Neural cell (in vitro differentiated cells): Measurements from ENCODE around the gene REC8. TPM values are rescaled to one million over a fixed set of nuclear protein-coding genes. Genes with fewer than 3 reads are reported as not detected.

Experiments used
- H2AFZ ChIP-seq: fragments of 200-600, 300-800 bp; sonication (generic), shearing (Covaris generic); 2 replicates; pipeline ENCODE4 v1.6.0; 2014; ENCODE audit warnings: low read depth, mild to moderate bottlenecking, antibody characterized with exemption, low read length, moderate library complexity
- H3F3A ChIP-seq: fragments of 200-600 bp; shearing (Covaris generic); 2 replicates; pipeline ENCODE4 v1.6.1; 2016; ENCODE audit warnings: mild to moderate bottlenecking, moderate library complexity, mixed read lengths, antibody characterized with exemption, low read length; ENCODE audit not compliant: insufficient read depth, poor library complexity, severe bottlenecking
- H3K27ac ChIP-seq: fragments of 200-600, 300-800 bp; sonication (generic), shearing (Covaris generic); 2 replicates; pipeline ENCODE4 v1.5.1; 2014; ENCODE audit warnings: mild to moderate bottlenecking, low read length, moderate library complexity
- H3K27me3 ChIP-seq: fragments of 300-800, 200-600 bp; sonication (generic), shearing (Covaris generic); 2 replicates; pipeline ENCODE4 v1.6.0; 2014; ENCODE audit warnings: mild to moderate bottlenecking, low read depth, low read length, moderate library complexity; ENCODE audit not compliant: insufficient read depth
- H3K36me3 ChIP-seq: fragments of 300-800, 200-600 bp; sonication (generic), shearing (Covaris generic); 2 replicates; pipeline ENCODE4 v1.5.1; 2014; ENCODE audit warnings: mild to moderate bottlenecking, antibody characterized with exemption, low read length, moderate library complexity; ENCODE audit not compliant: insufficient read depth
- H3K4me2 ChIP-seq: fragments of 300-800, 200-600 bp; sonication (generic), shearing (Covaris generic); 2 replicates; pipeline ENCODE4 v1.6.0; 2014; ENCODE audit warnings: mild to moderate bottlenecking, low read length
- H3K4me3 ChIP-seq: fragments of 300-800, 200-600 bp; sonication (generic), shearing (Covaris generic); 2 replicates; pipeline ENCODE4 v1.5.1; 2014; ENCODE audit warnings: mild to moderate bottlenecking, low read length, moderate library complexity
- H3K79me2 ChIP-seq: fragments of 200-600 bp; shearing (Covaris generic); replicated peaks from 2 replicates; pipeline ENCODE4 v1.6.0; 2014; ENCODE audit warnings: mild to moderate bottlenecking, low read length, moderate library complexity; ENCODE audit not compliant: insufficient read depth
- H3K9ac ChIP-seq: fragments of 300-800, 200-600 bp; sonication (generic), shearing (Covaris generic); 2 replicates; pipeline ENCODE4 v1.6.1; 2016; ENCODE audit warnings: mild to moderate bottlenecking, low read length, mixed read lengths
- H3K9me2 ChIP-seq: fragments of 200-600 bp; shearing (Covaris generic); 2 replicates; pipeline ENCODE4 v1.6.1; 2016; ENCODE audit warnings: mild to moderate bottlenecking, low read length, mixed read lengths; ENCODE audit not compliant: insufficient read depth
- H3K9me3 ChIP-seq: fragments of 200-600, 300-800 bp; sonication (generic), shearing (Covaris generic); 2 replicates; pipeline ENCODE4 v1.6.1; 2016; ENCODE audit warnings: mild to moderate bottlenecking, mixed run types, low read length, moderate library complexity, mixed read lengths
- H4K20me1 ChIP-seq: fragments of 200-600 bp; shearing (Covaris generic); 2 replicates; pipeline ENCODE4 v1.6.1; 2016; ENCODE audit warnings: mild to moderate bottlenecking, mixed run types; ENCODE audit not compliant: insufficient read depth
- CTCF ChIP-seq: fragments of 450-650 bp; IDR thresholded peaks from 2 replicates; pipeline ENCODE4 v1.5.1; 2014; ENCODE audit warnings: antibody characterized with exemption, mild to moderate bottlenecking, moderate library complexity; ENCODE audit not compliant: poor library complexity, severe bottlenecking
- EP300 ChIP-seq: fragments of 450-650 bp; conservative IDR thresholded peaks from 2 replicates; pipeline ENCODE4 v1.6.1; 2014; ENCODE audit warnings: antibody characterized with exemption, mild to moderate bottlenecking, moderate library complexity; ENCODE audit not compliant: poor library complexity, severe bottlenecking
- EZH2 ChIP-seq: fragments of 200-600, 300-800 bp; shearing (Covaris generic), sonication (generic); IDR thresholded peaks from 2 replicates; pipeline ENCODE4 v1.6.1; 2014; ENCODE audit warnings: antibody characterized with exemption, low read length, borderline replicate concordance, mild to moderate bottlenecking; ENCODE audit not compliant: insufficient read depth, poor library complexity, severe bottlenecking
- MXI1 ChIP-seq: fragments of 450-650 bp; conservative IDR thresholded peaks from 2 replicates; pipeline ENCODE4 v1.6.1; 2014; ENCODE audit warnings: antibody characterized with exemption, mild to moderate bottlenecking; ENCODE audit not compliant: poor library complexity, severe bottlenecking
- POLR2AphosphoS5 ChIP-seq: IDR thresholded peaks from 2 replicates; pipeline ENCODE4 v1.6.1; 2012
- RAD21 ChIP-seq: fragments of 450-650 bp; conservative IDR thresholded peaks from 2 replicates; pipeline ENCODE4 v1.6.1; 2014; ENCODE audit warnings: antibody characterized with exemption, mild to moderate bottlenecking, moderate library complexity
- REST ChIP-seq: IDR thresholded peaks from 2 replicates; pipeline ENCODE4 v1.6.1; 2012; ENCODE audit warnings: borderline replicate concordance
- SMC3 ChIP-seq: fragments of 450-650 bp; conservative IDR thresholded peaks from 2 replicates; pipeline ENCODE4 v1.6.1; 2014; ENCODE audit warnings: antibody characterized with exemption, mild to moderate bottlenecking, moderate library complexity; ENCODE audit not compliant: poor library complexity
- TAF1 ChIP-seq: IDR thresholded peaks from 2 replicates; pipeline ENCODE4 v1.6.1; 2012; ENCODE audit warnings: low read depth
- polyA plus RNA-seq: library from polyadenylated mRNA; depleted of rRNA; stranded (reverse); fragments of >200 nt; gene quantifications from 2 replicates; pipeline ENCODE4 v1.2.3, GENCODE V29; 2014

The REC8 gene
- polyA plus RNA-seq, 1 donor from 2014 or later: 18.5 TPM

GRCh38 chr14:24167469-24168114, 4.3 kb upstream of the REC8 start:
- Histone ChIP-seq H3K36me3 (no peaks in the 10 kb centered on the region), H3F3A (no peaks in the 10 kb centered on the region), H2AFZ (no peak overlapping the region), H3K9me2 (no peaks in the 10 kb centered on the region), H3K27ac (no peak overlapping the region), H3K4me2 (no peak overlapping the region), H3K27me3 (no peaks in the 10 kb centered on the region), H4K20me1 (no peaks in the 10 kb centered on the region), H3K79me2 (no peaks in the 10 kb centered on the region), H3K9me3 (no peaks in the 10 kb centered on the region), H3K9ac (no peak overlapping the region), H3K4me3 (no peak overlapping the region)
- TF ChIP-seq EP300 (no peak), CTCF (no peak), RAD21 (no peak), EZH2 (no peak), MXI1 (no peak), SMC3 (no peak), REST (no peak), TAF1 (no peak), POLR2AphosphoS5 (no peak)

- H2AFZ ChIP-seq: no peak overlapping the region
- H3K27me3 ChIP-seq: no peaks in the 10 kb centered on the region
- no peaks in the 10 kb centered on the region for H3K79me2 ChIP-seq
- no peaks in the 10 kb centered on the region for H4K20me1 ChIP-seq
- no peaks in the 10 kb centered on the region for H3K36me3 ChIP-seq
- TF ChIP-seq RAD21 (no peak), POLR2AphosphoS5 (no peak), MXI1 (no peak), CTCF (no peak), EZH2 (no peak), SMC3 (no peak), EP300 (no peak), TAF1 (no peak), REST (no peak)
- H3K27ac ChIP-seq: peak overlapping the region; percentile 9
- H3K4me3 ChIP-seq: peak overlapping the region; percentile 66
- H3K4me2 ChIP-seq: no peak overlapping the region
- no peaks in the 10 kb centered on the region for H3K9me2 ChIP-seq
- no peaks in the 10 kb centered on the region for H3F3A ChIP-seq
- H3K9me3 ChIP-seq: no peaks in the 10 kb centered on the region
- H3K9ac ChIP-seq: peak overlapping the region; percentile 36
Observed at GRCh38 chr14:24172261-24172860, 481 bp downstream of the REC8 start.
